ENCODE measurements around the gene PHF2.

Gene PHF2

GRCh38 chr9:93634311-93635185, 58.2 kb downstream of the PHF2 start:
- H3K4me2 ChIP-seq (ENCODE audit: low read length) = no peak overlapping the region
- H4K20me1 ChIP-seq (ENCODE audit: insufficient read depth, low read length) = no peaks in the 10 kb centered on the region
- no peaks in the 10 kb centered on the region for H3K9me3 ChIP-seq (ENCODE audit: insufficient read depth, low read length)
- H3K4me1 ChIP-seq (ENCODE audit: low read length) = no peaks in the 10 kb centered on the region
- H3K27ac ChIP-seq (ENCODE audit: low read length) = no peak overlapping the region
- TF ChIP-seq CTCF (IDR thresholded peaks at IDR 0.05; ENCODE audit: low read depth, low read length) = no peak
- TF ChIP-seq EZH2phosphoT487 (IDR thresholded peaks at IDR 0.05; ENCODE audit: low read depth) = no peak
- H3K27me3 ChIP-seq (ENCODE audit: low read depth, low read length) = no peaks in the 10 kb centered on the region
- no peak overlapping the region for H2AFZ ChIP-seq (ENCODE audit: low read depth, low read length)
- H3K36me3 ChIP-seq (replicated peaks; ENCODE audit: low read depth, low read length) = peaks cover 19% of the 10 kb centered on the region
- H3K79me2 ChIP-seq (ENCODE audit: low read length) = no peaks in the 10 kb centered on the region
- no peak overlapping the region for H3K9ac ChIP-seq (ENCODE audit: low read length)
- H3K4me3 ChIP-seq (ENCODE audit: low read length) = no peak overlapping the region

GRCh38 chr9:93635186-93636107, 59.1 kb downstream of the PHF2 start:
- TF ChIP-seq EZH2phosphoT487 (IDR thresholded peaks at IDR 0.05; ENCODE audit: low read depth) = no peak
- no peak for TF ChIP-seq CTCF (IDR thresholded peaks at IDR 0.05; ENCODE audit: low read depth, low read length)
- H3K9me3 ChIP-seq (ENCODE audit: insufficient read depth, low read length) = no peaks in the 10 kb centered on the region
- no peak overlapping the region for H3K9ac ChIP-seq (ENCODE audit: low read length)
- no peak overlapping the region for H3K4me2 ChIP-seq (ENCODE audit: low read length)
- no peaks in the 10 kb centered on the region for H3K4me1 ChIP-seq (ENCODE audit: low read length)
- no peak overlapping the region for H3K27ac ChIP-seq (ENCODE audit: low read length)
- H2AFZ ChIP-seq (ENCODE audit: low read depth, low read length) = no peak overlapping the region
- no peak overlapping the region for H3K4me3 ChIP-seq (ENCODE audit: low read length)
- H4K20me1 ChIP-seq (ENCODE audit: insufficient read depth, low read length) = no peaks in the 10 kb centered on the region
- no peaks in the 10 kb centered on the region for H3K27me3 ChIP-seq (ENCODE audit: low read depth, low read length)
- no peaks in the 10 kb centered on the region for H3K79me2 ChIP-seq (ENCODE audit: low read length)
- peaks cover 19% of the 10 kb centered on the region for H3K36me3 ChIP-seq (replicated peaks; ENCODE audit: low read depth, low read length)

- peaks cover 19% of the 10 kb centered on the region for H3K36me3 ChIP-seq (replicated peaks; ENCODE audit: low read depth, low read length)
Measured at GRCh38 chr9:93636172-93636661, 59.8 kb downstream of the PHF2 start.

More at GRCh38 chr9:93636172-93636661, 59.8 kb downstream of the PHF2 start:
- H4K20me1 ChIP-seq (ENCODE audit: insufficient read depth, low read length) = no peaks in the 10 kb centered on the region
- no peak overlapping the region for H2AFZ ChIP-seq (ENCODE audit: low read depth, low read length)
- no peak overlapping the region for H3K4me3 ChIP-seq (ENCODE audit: low read length)
- no peak for TF ChIP-seq EZH2phosphoT487 (IDR thresholded peaks at IDR 0.05; ENCODE audit: low read depth)
- no peak for TF ChIP-seq CTCF (IDR thresholded peaks at IDR 0.05; ENCODE audit: low read depth, low read length)
- H3K9ac ChIP-seq (ENCODE audit: low read length) = no peak overlapping the region
- no peaks in the 10 kb centered on the region for H3K79me2 ChIP-seq (ENCODE audit: low read length)
- no peak overlapping the region for H3K27ac ChIP-seq (ENCODE audit: low read length)
- no peak overlapping the region for H3K4me2 ChIP-seq (ENCODE audit: low read length)
- no peaks in the 10 kb centered on the region for H3K4me1 ChIP-seq (ENCODE audit: low read length)
- no peaks in the 10 kb centered on the region for H3K27me3 ChIP-seq (ENCODE audit: low read depth, low read length)
- no peaks in the 10 kb centered on the region for H3K9me3 ChIP-seq (ENCODE audit: insufficient read depth, low read length)

All from OCI-LY3 (cell line).